HepG2 (cell line): ENCODE results near the gene TFB1M. TPM values are rescaled to one million over a fixed set of nuclear protein-coding genes. Genes with fewer than 3 reads are reported as not detected.

Source experiments
- ASH2L ChIP-seq: fragments of 300-600, 200-600 bp; sonication (generic); IDR thresholded peaks from 2 replicates; pipeline ENCODE4 v1.7.0; 2017; ENCODE audit warnings: low read depth, mild to moderate bottlenecking, moderate library complexity, mixed read lengths, low read length; ENCODE audit not compliant: insufficient read length
- CEBPG ChIP-seq: IDR thresholded peaks from 2 replicates; pipeline ENCODE4 v1.6.1; 2016
- EED ChIP-seq: sonication (generic); formaldehyde crosslinking; IDR thresholded peaks from 2 replicates; pipeline ENCODE4 v1.5.0; 2020; ENCODE audit warnings: mild to moderate bottlenecking, missing genetic modification reagents
- ELF3 ChIP-seq: IDR thresholded peaks from 2 replicates; pipeline ENCODE4 v1.6.1; 2016; ENCODE audit warnings: missing genetic modification reagents, missing compliant biosample characterization
- FOXP1 ChIP-seq, 2 experiments: fragments of 450-650 bp in 1 of 2; IDR thresholded peaks; 2 replicates each; pipeline ENCODE4 v1.6.1; 2017 to 2018; ENCODE audit warnings: antibody characterized with exemption in 1 of 2
- GPN1 ChIP-seq: sonication (generic); formaldehyde crosslinking; IDR thresholded peaks from 2 replicates; pipeline ENCODE4 v1.5.1; 2020; ENCODE audit warnings: missing genetic modification reagents, borderline replicate concordance
- KDM3A ChIP-seq: IDR thresholded peaks from 2 replicates; pipeline ENCODE4 v1.6.1; 2018; ENCODE audit warnings: low read depth, missing compliant biosample characterization
- MYNN ChIP-seq: sonication (generic); formaldehyde crosslinking; IDR thresholded peaks from 2 replicates; pipeline ENCODE4 v1.4.0; 2020; ENCODE audit warnings: mild to moderate bottlenecking, low read depth, missing genetic modification reagents
- NFYB ChIP-seq: sonication (generic); formaldehyde crosslinking; IDR thresholded peaks from 2 replicates; pipeline ENCODE4 v1.4.0; 2020; ENCODE audit warnings: missing genetic modification reagents
- NRL ChIP-seq: sonication (generic); formaldehyde crosslinking; IDR thresholded peaks from 2 replicates; pipeline ENCODE4 v1.5.0; 2020; ENCODE audit warnings: missing genetic modification reagents, mild to moderate bottlenecking, moderate library complexity, borderline replicate concordance
- RAD21 ChIP-seq: fragments of 450-650 bp; formaldehyde crosslinking; IDR thresholded peaks from 2 replicates; pipeline ENCODE4 v1.5.0; 2020; ENCODE audit warnings: mild to moderate bottlenecking
- SP2 ChIP-seq: sonication (generic); formaldehyde crosslinking; IDR thresholded peaks from 2 replicates; pipeline ENCODE4 v1.5.1; 2020; ENCODE audit warnings: mild to moderate bottlenecking, missing genetic modification reagents
- STAT5B ChIP-seq: sonication (generic); formaldehyde crosslinking; IDR thresholded peaks from 2 replicates; pipeline ENCODE4 v1.4.0; 2020; ENCODE audit warnings: missing genetic modification reagents
- U2AF2 ChIP-seq: fragments of 200-400 bp; formaldehyde crosslinking; IDR thresholded peaks from 2 replicates; pipeline ENCODE4 v1.6.1; 2017; ENCODE audit warnings: low read depth, mild to moderate bottlenecking, low read length
- ZEB1 ChIP-seq: IDR thresholded peaks from 2 replicates; pipeline ENCODE4 v1.6.1; 2012; ENCODE audit warnings: mild to moderate bottlenecking, low read depth, inconsistent platforms; ENCODE audit not compliant: insufficient replicate concordance
- ZFAT ChIP-seq: sonication (generic); formaldehyde crosslinking; conservative IDR thresholded peaks from 2 replicates; pipeline ENCODE4 v1.8.1; 2023; ENCODE audit warnings: missing genetic modification reagents, inconsistent platforms
- ZFP36L2 ChIP-seq: sonication (generic); formaldehyde crosslinking; IDR thresholded peaks from 2 replicates; pipeline ENCODE4 v1.4.0; 2020; ENCODE audit warnings: missing genetic modification reagents
- ZMAT3 ChIP-seq: sonication (generic); formaldehyde crosslinking; conservative IDR thresholded peaks from 2 replicates; pipeline ENCODE4 v1.7.0; 2021; ENCODE audit warnings: missing genetic modification reagents
- ZNF337 ChIP-seq: sonication (generic); formaldehyde crosslinking; IDR thresholded peaks from 2 replicates; pipeline ENCODE4 v1.5.1; 2020; ENCODE audit warnings: missing genetic modification reagents, low read depth, mild to moderate bottlenecking, borderline replicate concordance
- ZNF552 ChIP-seq: sonication (generic); formaldehyde crosslinking; IDR thresholded peaks from 2 replicates; pipeline ENCODE4 v1.9.0; 2022; ENCODE audit warnings: missing genetic modification reagents, mild to moderate bottlenecking, borderline replicate concordance
- ZNF605 ChIP-seq: sonication (generic); formaldehyde crosslinking; IDR thresholded peaks from 2 replicates; pipeline ENCODE4 v1.8.0; 2022; ENCODE audit warnings: mild to moderate bottlenecking, missing genetic modification reagents
- polyA plus RNA-seq, 8 experiments: library from polyadenylated mRNA; depleted of rRNA in 3 of 8; stranded (reverse) in 7 of 8; unstranded in 1 of 8; fragments of >200 nt; fragmentation: Illumina TruSeq in 4 of 8; extraction: Trizol in 4 of 8; gene quantifications; 2 replicates each; pipeline versions ENCODE4 v1.2.1 to v1.2.3, GENCODE V29; 2011 to 2016; ENCODE audit warnings: low read depth in 4 of 8, missing spikeins in 1 of 8, mixed read lengths in 1 of 8; ENCODE audit not compliant: insufficient read depth in 1 of 8
- total RNA-seq, 5 experiments: library from RNA; depleted of rRNA; stranded (reverse); fragments of >200 nt; fragmentation: Illumina TruSeq; extraction: Trizol; gene quantifications; 2 replicates each; pipeline ENCODE4 v1.2.3, GENCODE V29; 2016; ENCODE audit warnings: low read depth in 1 of 5
- TF ChIP-seq, protein P1 (sequence below): sonication (generic); formaldehyde crosslinking; IDR thresholded peaks from 2 replicates; pipeline ENCODE4 v1.5.0; 2020; ENCODE audit warnings: missing genetic modification reagents
- TF ChIP-seq, protein P2 (sequence below): sonication (generic); formaldehyde crosslinking; IDR thresholded peaks from 2 replicates; pipeline ENCODE4 v1.4.0; 2020; ENCODE audit warnings: missing genetic modification reagents
- TF ChIP-seq, protein P3 (sequence below): fragments of 450-650 bp; IDR thresholded peaks from 2 replicates; pipeline ENCODE4 v1.6.1; 2016
- TF ChIP-seq, protein P4 (sequence below): sonication (generic); formaldehyde crosslinking; IDR thresholded peaks from 2 replicates; pipeline ENCODE4 v1.4.0; 2020; ENCODE audit warnings: mild to moderate bottlenecking, missing genetic modification reagents

TFB1M gene
- total and polyA plus RNA-seq, 2 of the 13 experiments (the other 11 are each of a cell fraction or from before 2014, with no cell fraction given) = 91.4 to 122 TPM

DNA sequence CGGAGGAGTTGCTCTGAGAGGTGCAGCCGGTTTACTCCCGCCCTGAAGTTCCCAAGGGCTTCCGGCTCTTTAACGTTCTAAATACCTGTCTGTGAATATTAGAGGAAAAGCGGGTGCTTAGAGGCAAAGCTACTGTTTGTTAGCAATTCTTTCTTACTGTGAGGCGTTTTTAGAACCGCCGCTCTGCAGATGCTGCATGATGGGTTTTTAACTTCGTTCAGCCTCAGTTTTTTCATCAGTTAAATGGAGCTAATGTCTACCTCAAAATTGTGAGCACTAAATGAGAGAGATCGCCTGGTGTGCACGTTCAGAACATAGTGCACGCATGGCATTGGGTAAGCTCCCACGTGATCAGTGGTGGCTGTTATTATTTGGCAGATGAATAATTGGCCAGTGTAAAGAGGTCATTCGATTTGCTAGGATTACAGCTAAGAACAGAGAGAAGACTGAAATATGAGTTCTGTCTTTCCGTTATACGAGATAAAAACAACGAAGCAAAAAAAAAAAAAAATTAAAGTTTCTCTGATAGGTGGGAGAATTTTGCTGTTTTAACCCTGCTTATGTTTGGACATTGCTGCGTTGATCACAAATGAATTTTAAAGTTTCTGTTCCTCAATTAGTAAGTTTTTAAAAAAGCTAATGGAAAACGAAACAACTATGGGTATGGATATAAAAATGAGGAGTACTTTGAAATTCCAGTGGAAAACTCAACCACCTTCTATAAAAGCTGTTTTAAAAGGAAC lies 660 bp upstream of the TFB1M start (continued):
- TF ChIP-seq, protein P1, sequence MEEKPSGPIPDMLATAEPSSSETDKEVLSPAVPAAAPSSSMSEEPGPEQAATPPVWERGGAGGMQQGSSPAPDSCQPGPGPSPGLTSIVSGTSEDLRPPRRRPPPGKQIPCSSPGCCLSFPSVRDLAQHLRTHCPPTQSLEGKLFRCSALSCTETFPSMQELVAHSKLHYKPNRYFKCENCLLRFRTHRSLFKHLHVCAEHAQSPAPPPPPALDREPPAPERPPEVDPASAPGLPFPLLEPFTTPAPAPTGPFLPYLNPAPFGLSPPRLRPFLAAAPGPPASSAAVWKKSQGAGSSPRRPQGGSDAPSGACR (CRISPR knock-in tag) = peak; percentile 20; the same call in 1 of the 2 replicates
- TF ChIP-seq STAT5B (CRISPR knock-in tag) (no peak; the same call in 1 of the 2 replicates), FOXP1 (IDR thresholded peaks at IDR 0.05) (no peak), FOXP1 (CRISPR knock-in tag; IDR thresholded peaks at IDR 0.05) (peak; percentile 62), MYNN (CRISPR knock-in tag) (no peak), NRL (no peak), ZFAT (no peak), ZMAT3 (CRISPR knock-in tag) (peak; percentile 71; the same call in 1 of the 2 replicates), ZNF337 (no peak; the same call in 1 of the 2 replicates), ZFP36L2 (CRISPR knock-in tag) (no peak), ELF3 (peak; percentile 10; the same call in 1 of the 2 replicates), CEBPG (CRISPR knock-in tag) (peak; percentile 88), U2AF2 (no peak), EED (no peak; the same call in 1 of the 2 replicates), ASH2L (no peak), ZEB1 (peak; percentile 87), RAD21 (CRISPR knock-in tag) (no peak; the same call in none of the 2 replicates), SP2 (no peak), KDM3A (CRISPR knock-in tag) (0 out of 2 replicates have a peak, but pooled peaks have one; percentile 68), NFYB (CRISPR knock-in tag) (no peak), GPN1 (CRISPR knock-in tag) (no peak), ZNF552 (CRISPR knock-in tag) (peak; percentile 71; the same call in 1 of the 2 replicates), ZNF605 (CRISPR knock-in tag) (peak; percentile 93)
- TF ChIP-seq, protein P2, sequence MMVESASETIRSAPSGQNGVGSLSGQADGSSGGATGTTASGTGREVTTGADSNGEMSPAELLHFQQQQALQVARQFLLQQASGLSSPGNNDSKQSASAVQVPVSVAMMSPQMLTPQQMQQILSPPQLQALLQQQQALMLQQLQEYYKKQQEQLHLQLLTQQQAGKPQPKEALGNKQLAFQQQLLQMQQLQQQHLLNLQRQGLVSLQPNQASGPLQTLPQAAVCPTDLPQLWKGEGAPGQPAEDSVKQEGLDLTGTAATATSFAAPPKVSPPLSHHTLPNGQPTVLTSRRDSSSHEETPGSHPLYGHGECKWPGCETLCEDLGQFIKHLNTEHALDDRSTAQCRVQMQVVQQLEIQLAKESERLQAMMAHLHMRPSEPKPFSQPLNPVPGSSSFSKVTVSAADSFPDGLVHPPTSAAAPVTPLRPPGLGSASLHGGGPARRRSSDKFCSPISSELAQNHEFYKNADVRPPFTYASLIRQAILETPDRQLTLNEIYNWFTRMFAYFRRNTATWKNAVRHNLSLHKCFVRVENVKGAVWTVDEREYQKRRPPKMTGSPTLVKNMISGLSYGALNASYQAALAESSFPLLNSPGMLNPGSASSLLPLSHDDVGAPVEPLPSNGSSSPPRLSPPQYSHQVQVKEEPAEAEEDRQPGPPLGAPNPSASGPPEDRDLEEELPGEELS (CRISPR knock-in tag) = peak; percentile 25
- TF ChIP-seq, protein P3, sequence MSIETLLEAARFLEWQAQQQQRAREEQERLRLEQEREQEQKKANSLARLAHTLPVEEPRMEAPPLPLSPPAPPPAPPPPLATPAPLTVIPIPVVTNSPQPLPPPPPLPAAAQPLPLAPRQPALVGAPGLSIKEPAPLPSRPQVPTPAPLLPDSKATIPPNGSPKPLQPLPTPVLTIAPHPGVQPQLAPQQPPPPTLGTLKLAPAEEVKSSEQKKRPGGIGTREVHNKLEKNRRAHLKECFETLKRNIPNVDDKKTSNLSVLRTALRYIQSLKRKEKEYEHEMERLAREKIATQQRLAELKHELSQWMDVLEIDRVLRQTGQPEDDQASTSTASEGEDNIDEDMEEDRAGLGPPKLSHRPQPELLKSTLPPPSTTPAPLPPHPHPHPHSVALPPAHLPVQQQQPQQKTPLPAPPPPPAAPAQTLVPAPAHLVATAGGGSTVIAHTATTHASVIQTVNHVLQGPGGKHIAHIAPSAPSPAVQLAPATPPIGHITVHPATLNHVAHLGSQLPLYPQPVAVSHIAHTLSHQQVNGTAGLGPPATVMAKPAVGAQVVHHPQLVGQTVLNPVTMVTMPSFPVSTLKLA = peak; percentile 92
- TF ChIP-seq, protein P4, sequence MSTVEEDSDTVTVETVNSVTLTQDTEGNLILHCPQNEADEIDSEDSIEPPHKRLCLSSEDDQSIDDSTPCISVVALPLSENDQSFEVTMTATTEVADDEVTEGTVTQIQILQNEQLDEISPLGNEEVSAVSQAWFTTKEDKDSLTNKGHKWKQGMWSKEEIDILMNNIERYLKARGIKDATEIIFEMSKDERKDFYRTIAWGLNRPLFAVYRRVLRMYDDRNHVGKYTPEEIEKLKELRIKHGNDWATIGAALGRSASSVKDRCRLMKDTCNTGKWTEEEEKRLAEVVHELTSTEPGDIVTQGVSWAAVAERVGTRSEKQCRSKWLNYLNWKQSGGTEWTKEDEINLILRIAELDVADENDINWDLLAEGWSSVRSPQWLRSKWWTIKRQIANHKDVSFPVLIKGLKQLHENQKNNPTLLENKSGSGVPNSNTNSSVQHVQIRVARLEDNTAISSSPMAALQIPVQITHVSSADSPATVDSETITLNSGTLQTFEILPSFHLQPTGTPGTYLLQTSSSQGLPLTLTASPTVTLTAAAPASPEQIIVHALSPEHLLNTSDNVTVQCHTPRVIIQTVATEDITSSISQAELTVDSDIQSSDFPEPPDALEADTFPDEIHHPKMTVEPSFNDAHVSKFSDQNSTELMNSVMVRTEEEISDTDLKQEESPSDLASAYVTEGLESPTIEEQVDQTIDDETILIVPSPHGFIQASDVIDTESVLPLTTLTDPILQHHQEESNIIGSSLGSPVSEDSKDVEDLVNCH = 0 out of 2 replicates have a peak, but pooled peaks have one; percentile 23
